Heart left ventricle (tissue), 13 donors: ENCODE measurements around the gene BBS10.

ENCODE experiments used
- CTCF ChIP-seq, 12 donors: fragments of 200-600 bp; sonication (generic) in 4 of 12; IDR thresholded peaks; one replicate each; pipeline versions ENCODE4 v1.5.0 to v1.8.0; 2018 to 2022; ENCODE audit warnings: antibody characterized with exemption in 12 of 12, mild to moderate bottlenecking in 5 of 12
- POLR2A ChIP-seq, 2 donors: fragments of 450-650 bp; IDR thresholded peaks; one replicate each; pipeline ENCODE4 v1.6.1; 2017; ENCODE audit warnings: antibody characterized with exemption in 2 of 2, mild to moderate bottlenecking in 2 of 2, moderate library complexity in 2 of 2
- donor health status: ischemic (EF 13 %, LVEDD 7.1; RV severe dilation, severe dysfunction).
- donor health status: DM: no; HTN: yes; CAD: no.
- donor health status: DM: no; HTN: no; CAD: no.
- donor health status: ischemic (EF 25% LVEDD 6.9; RV normal size, moderate dysfunction).
- donor health status: ischemic (EF 25% LVEDD 5.7; RV mildly dilated, moderate dysfunction).
- donor health status: ischemic (EF 35%, LVEDD 5.7; RV mildly dilated, moderate dysfunction).
- donor health status: nonischemic (EF 11% LVEDD 7.7; RV severe dilation, severe dysfunction).
- donor health status: DM: yes; HTN: yes; CAD: no.
- donor health status: PGD.
- donor health status: ischemic (EF 29% LVEDD 5.4; RV normal size, mild dysfunction).
- donor health status: nonischemic (EF 23%, LVEDD 6.1; RV moderate dilation, normal function).

DNA sequence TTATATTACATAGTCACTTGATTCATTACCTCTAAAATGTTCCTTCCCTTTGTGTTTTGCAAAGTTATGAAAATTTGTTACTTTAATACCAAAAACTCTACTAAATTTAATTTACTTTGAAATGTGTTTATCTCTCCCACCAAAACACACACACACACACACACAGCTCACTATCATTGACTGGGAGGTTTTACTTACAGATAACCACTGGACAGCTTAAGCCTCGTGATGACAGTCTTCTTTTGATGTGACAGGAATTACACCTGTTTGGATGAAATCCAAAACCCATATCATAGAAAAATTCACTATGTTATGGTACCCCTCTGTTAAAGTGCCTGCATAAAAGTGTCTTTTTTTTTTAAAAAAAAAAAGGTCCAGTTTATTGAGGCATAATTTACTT is 15.6 kb downstream of the BBS10 start:
- TF ChIP-seq CTCF (IDR thresholded peaks at IDR 0.05): no peak
- no peak for TF ChIP-seq POLR2A (IDR thresholded peaks at IDR 0.05)
